Fibroblast of lung (primary cell): ENCODE data around the gene COL18A1. TPM values are rescaled to one million over a fixed set of nuclear protein-coding genes. Genes with fewer than 3 reads are reported as not detected.

Experiments
- DNase-seq, 2 donors: peaks; one replicate each; pipeline versions ENCODE4 v3.0.0 to v3.0.0-alpha.2; 2010; ENCODE audit warnings: low read depth in 2 of 2
- H2AFZ ChIP-seq: 2 replicates; pipeline ENCODE4 v1.5.1; 2012; ENCODE audit warnings: low read length, control low read depth, inconsistent platforms
- H3K27ac ChIP-seq: 2 replicates; pipeline ENCODE4 v1.5.1; 2011; ENCODE audit warnings: low read length, control low read depth; ENCODE audit not compliant: insufficient read depth
- H3K27me3 ChIP-seq: 2 replicates; pipeline ENCODE4 v1.5.1; 2011; ENCODE audit warnings: mild to moderate bottlenecking, low read length; ENCODE audit not compliant: control insufficient read depth, insufficient read depth
- H3K36me3 ChIP-seq: 2 replicates; pipeline ENCODE4 v1.5.1; 2011; ENCODE audit warnings: low read length; ENCODE audit not compliant: control insufficient read depth, insufficient read depth
- H3K4me1 ChIP-seq: 2 replicates; pipeline ENCODE4 v1.5.1; 2011; ENCODE audit warnings: low read length; ENCODE audit not compliant: control insufficient read depth, insufficient read depth; ENCODE audit errors: extremely low read depth
- H3K4me2 ChIP-seq: 2 replicates; pipeline ENCODE4 v1.5.1; 2011; ENCODE audit warnings: low read length, control low read depth; ENCODE audit not compliant: insufficient read depth; ENCODE audit errors: extremely low read depth
- H3K4me3 ChIP-seq, 4 experiments: fragments of 200-600 bp in 1 of 4; sonication (generic) in 1 of 4; replicated peaks in 1 of 4; 2 replicates each; pipeline ENCODE4 v1.5.1; 2011 to 2016; ENCODE audit warnings: low read length in 4 of 4, low read depth in 3 of 4, mild to moderate bottlenecking in 3 of 4, control low read depth in 2 of 4, inconsistent platforms in 1 of 4, mixed read lengths in 1 of 4; ENCODE audit not compliant: insufficient read depth in 1 of 4; ENCODE audit errors: control extremely low read depth in 1 of 4
- H3K79me2 ChIP-seq: 2 replicates; pipeline ENCODE4 v1.5.1; 2012; ENCODE audit warnings: mild to moderate bottlenecking, low read length, inconsistent platforms; ENCODE audit not compliant: control insufficient read depth, insufficient read depth
- H3K9ac ChIP-seq: 2 replicates; pipeline ENCODE4 v1.5.1; 2011; ENCODE audit warnings: mild to moderate bottlenecking, low read length, control low read depth; ENCODE audit not compliant: insufficient read depth
- H3K9me3 ChIP-seq: 2 replicates; pipeline ENCODE4 v1.5.1; 2012; ENCODE audit warnings: low read depth, low read length; ENCODE audit not compliant: control insufficient read depth, insufficient read depth
- H4K20me1 ChIP-seq: 2 replicates; pipeline ENCODE4 v1.5.1; 2011; ENCODE audit warnings: low read length; ENCODE audit not compliant: control insufficient read depth, insufficient read depth; ENCODE audit errors: extremely low read depth
- CTCF ChIP-seq, 2 donors: IDR thresholded peaks in 1 of 2; conservative IDR thresholded peaks in 1 of 2; 1 replicate in 1 of 2; 2 replicates in 1 of 2; pipeline ENCODE4 v1.5.1; 2011 to 2012; ENCODE audit warnings: low read length in 2 of 2, control low read depth in 1 of 2, inconsistent platforms in 1 of 2, low read depth in 1 of 2, mild to moderate bottlenecking in 1 of 2
- EZH2 ChIP-seq: IDR thresholded peaks from 2 replicates; pipeline ENCODE4 v1.5.1; 2012; ENCODE audit warnings: low read length, control low read depth, mild to moderate bottlenecking; ENCODE audit errors: missing control alignments
- polyA plus RNA-seq, 2 donors: library from polyadenylated mRNA; depleted of rRNA in 1 of 2; stranded (reverse) in 1 of 2; unstranded in 1 of 2; fragments of >200 nt; gene quantifications; 2 replicates each; pipeline ENCODE4 v1.2.1, GENCODE V29; 2011 to 2012; ENCODE audit warnings: missing spikeins in 1 of 2
- total RNA-seq: library from RNA; depleted of rRNA; stranded (reverse); fragments of >200 nt; gene quantifications from 2 replicates; pipeline ENCODE4 v1.2.1, GENCODE V29; 2014

COL18A1 gene
- total and polyA plus RNA-seq, 2 donors (not counting 1 experiment from before 2014, with no cell fraction given) = 24.3 to 38.8 TPM

GRCh38 chr21:45455674-45456583 lies 51.0 kb downstream of the COL18A1 start:
- Histone ChIP-seq H2AFZ (no peak overlapping the region), H3K9me3 (no peaks in the 10 kb centered on the region), H3K27ac (peak overlapping the region; percentile 44), H3K79me2 (no peaks in the 10 kb centered on the region), H3K4me1 (peaks cover 29% of the 10 kb centered on the region), H3K9ac (peak overlapping the region; percentile 55), H4K20me1 (no peaks in the 10 kb centered on the region), H3K27me3 (no peaks in the 10 kb centered on the region), H3K4me2 (peak overlapping the region; percentile 92), H3K36me3 (no peaks in the 10 kb centered on the region), H3K4me3 (peak overlapping the region; percentile 27 to 52 (median 34))
- no peak for TF ChIP-seq EZH2
- TF ChIP-seq CTCF (conservative IDR thresholded peaks at IDR 0.05 in 1 of 2, IDR thresholded peaks at IDR 0.05 in 1 of 2; ENCODE audit: low read depth in 1 of 2, low read length in 2 of 2) = no peak
- DNase-seq = no peak

- Histone ChIP-seq H3K36me3 (no peaks in the 10 kb centered on the region), H3K9ac (no peak overlapping the region), H3K4me3 (no peak overlapping the region), H3K4me1 (peaks cover 29% of the 10 kb centered on the region), H3K9me3 (no peaks in the 10 kb centered on the region), H4K20me1 (no peaks in the 10 kb centered on the region), H3K27me3 (no peaks in the 10 kb centered on the region), H3K79me2 (no peaks in the 10 kb centered on the region), H3K27ac (no peak overlapping the region), H3K4me2 (peak overlapping the region; percentile 92), H2AFZ (no peak overlapping the region)
- no peak for DNase-seq
- TF ChIP-seq EZH2 = no peak
- no peak for TF ChIP-seq CTCF (conservative IDR thresholded peaks at IDR 0.05 in 1 of 2, IDR thresholded peaks at IDR 0.05 in 1 of 2; ENCODE audit: low read depth in 1 of 2, low read length in 2 of 2)
Measured at GRCh38 chr21:45456584-45457160, 51.7 kb downstream of the COL18A1 start.

GRCh38 chr21:45457161-45457831 lies 52.3 kb downstream of the COL18A1 start:
- H4K20me1 ChIP-seq = no peaks in the 10 kb centered on the region
- H3K79me2 ChIP-seq = no peaks in the 10 kb centered on the region

More at GRCh38 chr21:45457161-45457831, 52.3 kb downstream of the COL18A1 start:
- Histone ChIP-seq H3K27me3 (no peaks in the 10 kb centered on the region), H3K4me1 (peaks cover 29% of the 10 kb centered on the region), H3K9me3 (no peaks in the 10 kb centered on the region), H2AFZ (no peak overlapping the region), H3K27ac (no peak overlapping the region), H3K9ac (no peak overlapping the region), H3K36me3 (no peaks in the 10 kb centered on the region), H3K4me2 (no peak overlapping the region), H3K4me3 (no peak overlapping the region)
- TF ChIP-seq EZH2 (no peak), CTCF (conservative IDR thresholded peaks at IDR 0.05 in 1 of 2, IDR thresholded peaks at IDR 0.05 in 1 of 2; ENCODE audit: low read depth in 1 of 2, low read length in 2 of 2) (no peak)
- no peak for DNase-seq
